ENCODE data around the gene NKAIN1. TPM values are rescaled to one million over a fixed set of nuclear protein-coding genes. Genes with fewer than 3 reads are reported as not detected.

Gene NKAIN1
- total and polyA plus RNA-seq, 4 experiments from 2014 or later, result not detected

DNA sequence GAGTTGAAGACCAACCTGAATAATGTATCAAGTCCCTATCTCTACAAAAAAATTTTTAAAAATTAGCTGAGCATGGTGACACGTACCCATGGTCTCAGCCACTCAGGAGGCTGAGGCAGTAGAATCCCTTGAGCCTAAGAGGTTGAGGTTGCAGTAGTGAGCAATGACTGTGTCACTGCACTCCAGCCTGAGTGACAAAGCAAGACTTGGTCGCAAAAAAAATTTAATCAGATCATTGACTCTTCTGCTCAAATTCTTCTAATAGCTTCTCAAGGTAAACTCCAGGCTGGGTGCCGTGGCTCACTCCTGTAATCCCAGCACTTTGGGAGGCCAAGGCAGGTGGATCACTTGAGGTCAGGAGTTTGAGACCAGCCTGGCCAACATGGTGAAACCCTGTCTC lies 88.3 kb downstream of the NKAIN1 start:
- H3K9me3 Mint-ChIP-seq, result no peaks in the 10 kb centered on the region
- H3K4me1 Mint-ChIP-seq, result peaks cover 9 to 13% (median 12%) of the 10 kb centered on the region in 4 donors
- POLR2A ChIA-PET (ENCODE audit: partially characterized antibody), result no interaction called here
- H3K4me3 Mint-ChIP-seq, result no peak overlapping the region
- DNase-seq, result no peak
- no peaks in the 10 kb centered on the region for H3K27me3 Mint-ChIP-seq
- Histone ChIP-seq H3K4me1 (ENCODE audit: insufficient read depth, low read length) (peaks cover 10% of the 10 kb centered on the region), H3K27ac (ENCODE audit: low read depth, low read length) (no peak overlapping the region), H3K4me3 (ENCODE audit: low read length in 2 of 2) (no peak overlapping the region), H3K27me3 (ENCODE audit: insufficient read depth, low read length) (no peaks in the 10 kb centered on the region), H3K9me3 (ENCODE audit: control insufficient read depth in 1 of 2, low read length in 2 of 2) (no peaks in the 10 kb centered on the region), H3K36me3 (ENCODE audit: insufficient read depth, low read length) (no peaks in the 10 kb centered on the region)
- no peaks in the 10 kb centered on the region for H3K36me3 Mint-ChIP-seq
- no peak overlapping the region for H3K27ac Mint-ChIP-seq
- CTCF ChIA-PET (ENCODE audit: partially characterized antibody), result interaction anchor here (3.7 kb wide), 1 partner anchor 11 kb away, joined by 36 read pairs; no protein-coding TSS in a partner anchor
- intact Hi-C loops (cut with micrococcal nuclease), result no loop called here

DNA sequence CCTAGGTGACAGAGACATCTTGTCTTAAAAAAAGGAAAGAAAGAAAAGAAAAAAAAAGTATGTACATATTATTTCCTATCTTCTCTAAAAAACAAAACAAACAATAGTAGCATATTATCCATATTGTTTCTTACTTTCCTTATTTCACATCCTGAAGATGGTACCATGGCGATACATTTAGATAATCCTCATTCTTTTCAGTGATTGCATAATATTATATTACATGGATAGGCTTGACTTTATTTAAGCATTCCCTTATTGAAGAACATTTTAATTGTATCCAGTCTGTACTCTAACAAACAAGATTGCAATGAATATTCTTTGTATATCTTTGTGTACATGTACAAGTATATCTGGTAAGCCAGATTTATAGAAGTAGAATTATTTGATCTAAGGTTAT lies 91.3 kb downstream of the NKAIN1 start:
- Histone ChIP-seq H3K9me3 (ENCODE audit: control insufficient read depth in 1 of 2, low read length in 2 of 2) (no peaks in the 10 kb centered on the region), H3K4me1 (ENCODE audit: insufficient read depth, low read length) (no peaks in the 10 kb centered on the region), H3K27me3 (ENCODE audit: insufficient read depth, low read length) (no peaks in the 10 kb centered on the region), H3K36me3 (ENCODE audit: insufficient read depth, low read length) (no peaks in the 10 kb centered on the region), H3K4me3 (ENCODE audit: low read length in 2 of 2) (no peak overlapping the region), H3K27ac (ENCODE audit: low read depth, low read length) (no peak overlapping the region)
- no peak for DNase-seq
- POLR2A ChIA-PET (ENCODE audit: partially characterized antibody), result no interaction called here
- intact Hi-C loops (cut with micrococcal nuclease), result no loop called here
- Mint-ChIP-seq H3K4me3 (no peak overlapping the region), H3K9me3 (no peaks in the 10 kb centered on the region), H3K27me3 (peaks cover 0 to 1% of the 10 kb centered on the region in 2 donors), H3K36me3 (no peaks in the 10 kb centered on the region), H3K4me1 (peaks cover 0 to 4% (median 1%) of the 10 kb centered on the region in 4 donors), H3K27ac (no peak overlapping the region)
- CTCF ChIA-PET (ENCODE audit: partially characterized antibody), result interaction anchor here (0.7 to 1.8 kb wide), 2 partner anchors 13 to 21 kb away, joined by 3 to 5 read pairs; no protein-coding TSS in a partner anchor

DNA sequence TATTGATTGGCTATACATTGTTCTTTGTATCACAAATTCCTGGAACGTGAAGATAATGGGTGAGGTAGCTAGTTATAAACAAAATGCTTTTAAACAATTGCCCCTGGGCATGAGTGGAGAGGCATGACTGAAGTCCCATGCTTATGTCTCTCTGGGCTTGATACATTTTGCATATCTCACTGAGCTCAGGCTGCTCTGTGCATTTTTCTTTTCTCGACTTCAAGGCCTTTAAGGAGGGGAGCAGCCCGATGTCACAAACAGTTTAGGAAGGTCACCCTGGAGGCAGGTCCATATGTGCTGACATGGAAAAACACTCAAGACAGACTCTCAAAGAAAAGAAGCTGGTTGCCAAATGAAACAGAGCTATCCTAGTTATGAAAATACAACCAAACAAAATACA lies 94.0 kb downstream of the NKAIN1 start:
- no peaks in the 10 kb centered on the region for H3K27me3 ChIP-seq (ENCODE audit: insufficient read depth, low read length)
- H3K27ac ChIP-seq (ENCODE audit: low read depth, low read length), result no peak overlapping the region
- H3K9me3 ChIP-seq (ENCODE audit: control insufficient read depth in 1 of 2, low read length in 2 of 2), result no peaks in the 10 kb centered on the region
- peaks cover 0 to 1% of the 10 kb centered on the region in 2 donors for H3K27me3 Mint-ChIP-seq
- intact Hi-C loops (cut with micrococcal nuclease), result no loop called here
- no peak overlapping the region for H3K4me3 ChIP-seq (ENCODE audit: low read length in 2 of 2)
- no peaks in the 10 kb centered on the region for H3K9me3 Mint-ChIP-seq
- no peak overlapping the region for H3K4me3 Mint-ChIP-seq
- no peaks in the 10 kb centered on the region for H3K4me1 ChIP-seq (ENCODE audit: insufficient read depth, low read length)
- no peaks in the 10 kb centered on the region for H3K36me3 Mint-ChIP-seq
- CTCF ChIA-PET (ENCODE audit: partially characterized antibody), result interaction anchor here (0.8 to 0.9 kb wide), 2 partner anchors 16 to 275 kb away, joined by 3 to 4 read pairs; no protein-coding TSS in a partner anchor
- H3K27ac Mint-ChIP-seq, result no peak overlapping the region
- POLR2A ChIA-PET (ENCODE audit: partially characterized antibody), result no interaction called here
- DNase-seq, result no peak
- H3K4me1 Mint-ChIP-seq, result no peaks in the 10 kb centered on the region
- H3K36me3 ChIP-seq (ENCODE audit: insufficient read depth, low read length), result no peaks in the 10 kb centered on the region

DNA sequence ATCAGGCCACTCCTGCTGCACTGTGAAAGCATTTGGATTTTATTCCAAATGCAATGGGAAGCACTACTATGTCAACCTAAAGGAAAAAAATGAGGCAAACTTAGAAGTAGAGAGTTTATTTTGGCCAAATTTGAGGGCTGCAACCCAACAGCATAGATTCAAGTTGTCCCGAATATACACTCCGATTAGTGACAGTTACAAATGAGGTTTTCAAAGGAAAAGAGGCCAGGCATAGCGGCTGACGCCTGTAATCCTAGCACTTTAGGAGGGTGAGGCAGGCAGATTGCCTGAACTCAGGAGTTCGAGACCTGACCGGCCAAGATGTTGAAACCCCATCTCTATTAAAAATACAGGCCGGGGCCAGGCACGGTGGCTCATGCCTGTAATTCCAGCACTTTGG lies 95.2 kb downstream of the NKAIN1 start:
- H3K4me3 Mint-ChIP-seq, result no peak overlapping the region
- Histone ChIP-seq H3K4me1 (ENCODE audit: insufficient read depth, low read length) (no peaks in the 10 kb centered on the region), H3K27me3 (ENCODE audit: insufficient read depth, low read length) (no peaks in the 10 kb centered on the region), H3K27ac (ENCODE audit: low read depth, low read length) (no peak overlapping the region), H3K9me3 (ENCODE audit: control insufficient read depth in 1 of 2, low read length in 2 of 2) (no peaks in the 10 kb centered on the region), H3K36me3 (ENCODE audit: insufficient read depth, low read length) (no peaks in the 10 kb centered on the region), H3K4me3 (ENCODE audit: low read length in 2 of 2) (no peak overlapping the region)
- DNase-seq, result no peak
- no peaks in the 10 kb centered on the region for H3K4me1 Mint-ChIP-seq
- H3K9me3 Mint-ChIP-seq, result no peaks in the 10 kb centered on the region
- intact Hi-C loops (cut with micrococcal nuclease), result no loop called here
- peaks cover 0 to 1% of the 10 kb centered on the region in 2 donors for H3K27me3 Mint-ChIP-seq
- POLR2A ChIA-PET (ENCODE audit: partially characterized antibody), result no interaction called here
- H3K27ac Mint-ChIP-seq, result no peak overlapping the region
- CTCF ChIA-PET (ENCODE audit: partially characterized antibody), result no interaction called here
- no peaks in the 10 kb centered on the region for H3K36me3 Mint-ChIP-seq

DNA sequence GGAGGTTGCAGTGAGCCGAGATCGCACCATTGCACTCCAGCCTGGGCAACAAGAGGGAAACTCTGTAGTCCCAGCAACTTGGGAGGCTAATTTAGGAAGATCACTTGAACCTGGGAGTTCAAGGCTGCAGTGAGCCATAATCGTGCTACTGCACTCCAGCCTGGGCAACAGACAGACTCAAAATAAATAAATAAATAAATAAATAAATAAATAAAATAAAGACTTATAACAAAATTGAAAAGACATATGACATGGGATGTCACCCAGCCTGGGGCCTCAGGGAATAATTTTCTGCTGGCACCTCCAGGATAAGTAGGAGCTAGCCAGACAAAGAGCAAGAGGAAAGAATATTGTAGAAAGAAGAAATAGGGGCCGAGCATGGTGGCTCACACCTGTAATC lies 96.2 kb downstream of the NKAIN1 start:
- intact Hi-C loops (cut with micrococcal nuclease), result no loop called here
- CTCF ChIA-PET (ENCODE audit: partially characterized antibody), result no interaction called here
- Mint-ChIP-seq H3K27ac (no peak overlapping the region), H3K9me3 (no peaks in the 10 kb centered on the region), H3K4me1 (no peaks in the 10 kb centered on the region), H3K4me3 (no peak overlapping the region), H3K36me3 (no peaks in the 10 kb centered on the region), H3K27me3 (peaks cover 0 to 1% of the 10 kb centered on the region in 2 donors)
- Histone ChIP-seq H3K4me3 (ENCODE audit: low read length in 2 of 2) (no peak overlapping the region), H3K36me3 (ENCODE audit: insufficient read depth, low read length) (no peaks in the 10 kb centered on the region), H3K4me1 (ENCODE audit: insufficient read depth, low read length) (no peaks in the 10 kb centered on the region), H3K9me3 (ENCODE audit: control insufficient read depth in 1 of 2, low read length in 2 of 2) (no peaks in the 10 kb centered on the region), H3K27me3 (ENCODE audit: insufficient read depth, low read length) (no peaks in the 10 kb centered on the region), H3K27ac (ENCODE audit: low read depth, low read length) (no peak overlapping the region)
- no peak for DNase-seq
- POLR2A ChIA-PET (ENCODE audit: partially characterized antibody), result no interaction called here

DNA sequence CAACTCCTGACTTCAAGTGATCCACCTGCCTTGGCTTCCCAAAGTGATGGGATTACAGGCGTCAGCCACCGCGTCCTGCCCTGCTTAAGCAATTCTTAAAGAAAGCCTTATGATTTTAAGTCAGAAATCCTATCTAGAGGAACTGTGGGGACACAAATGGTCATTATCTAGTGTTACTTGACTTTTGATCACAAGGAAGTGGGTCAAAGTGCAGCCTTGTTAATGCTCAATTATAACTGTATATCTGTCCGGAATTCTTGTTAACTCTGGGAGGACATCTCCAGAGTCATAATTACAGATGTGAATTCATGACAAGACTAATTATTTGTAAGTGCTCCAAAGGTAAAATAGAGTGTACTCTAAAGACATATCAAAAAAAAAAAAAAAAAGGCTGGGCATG lies 97.3 kb downstream of the NKAIN1 start:
- no peak overlapping the region for H3K4me3 ChIP-seq (ENCODE audit: low read length in 2 of 2)
- H3K4me1 ChIP-seq (ENCODE audit: insufficient read depth, low read length), result no peaks in the 10 kb centered on the region
- Mint-ChIP-seq H3K9me3 (no peaks in the 10 kb centered on the region), H3K27me3 (peaks cover 0 to 1% of the 10 kb centered on the region in 2 donors), H3K4me1 (no peaks in the 10 kb centered on the region), H3K27ac (no peak overlapping the region), H3K4me3 (no peak overlapping the region), H3K36me3 (no peaks in the 10 kb centered on the region)
- ChIA-PET POLR2A (ENCODE audit: partially characterized antibody) (no interaction called here), CTCF (ENCODE audit: partially characterized antibody) (no interaction called here)
- H3K27me3 ChIP-seq (ENCODE audit: insufficient read depth, low read length), result no peaks in the 10 kb centered on the region
- H3K27ac ChIP-seq (ENCODE audit: low read depth, low read length), result no peak overlapping the region
- no peak for DNase-seq
- intact Hi-C loops (cut with micrococcal nuclease), result no loop called here
- H3K36me3 ChIP-seq (ENCODE audit: insufficient read depth, low read length), result no peaks in the 10 kb centered on the region
- no peaks in the 10 kb centered on the region for H3K9me3 ChIP-seq (ENCODE audit: control insufficient read depth in 1 of 2, low read length in 2 of 2)

DNA sequence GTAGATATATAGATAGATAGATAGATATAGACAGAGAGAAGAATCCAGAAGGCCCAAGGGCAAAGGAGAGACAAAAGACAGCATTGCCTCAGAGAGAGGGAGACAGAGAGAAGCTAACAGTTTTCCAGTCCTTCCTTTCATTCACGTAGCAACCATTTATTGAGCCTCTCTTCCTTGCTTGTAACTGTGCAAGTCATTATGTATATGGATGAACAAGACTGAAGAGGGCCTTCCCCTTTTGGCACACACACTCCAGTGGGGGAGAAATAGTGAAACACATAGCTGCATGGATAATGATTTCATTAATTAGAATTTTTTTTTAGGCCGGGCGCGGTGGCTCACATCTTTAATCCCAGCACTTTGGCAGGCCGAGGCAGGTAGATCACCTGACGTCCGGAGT lies 99.4 kb downstream of the NKAIN1 start:
- H3K4me1 ChIP-seq (ENCODE audit: insufficient read depth, low read length), result no peaks in the 10 kb centered on the region
- Mint-ChIP-seq H3K36me3 (no peaks in the 10 kb centered on the region), H3K4me1 (no peaks in the 10 kb centered on the region), H3K27ac (no peak overlapping the region), H3K9me3 (no peaks in the 10 kb centered on the region), H3K27me3 (peaks cover 0 to 1% of the 10 kb centered on the region in 2 donors), H3K4me3 (no peak overlapping the region)
- no peaks in the 10 kb centered on the region for H3K27me3 ChIP-seq (ENCODE audit: insufficient read depth, low read length)
- intact Hi-C loops (cut with micrococcal nuclease), result no loop called here
- CTCF ChIA-PET (ENCODE audit: partially characterized antibody), result no interaction called here
- no peak overlapping the region for H3K4me3 ChIP-seq (ENCODE audit: low read length in 2 of 2)
- H3K36me3 ChIP-seq (ENCODE audit: insufficient read depth, low read length), result no peaks in the 10 kb centered on the region
- no peaks in the 10 kb centered on the region for H3K9me3 ChIP-seq (ENCODE audit: control insufficient read depth in 1 of 2, low read length in 2 of 2)
- H3K27ac ChIP-seq (ENCODE audit: low read depth, low read length), result no peak overlapping the region
- POLR2A ChIA-PET (ENCODE audit: partially characterized antibody), result no interaction called here
- DNase-seq, result no peak

Measured in CD4-positive, alpha-beta memory T cell (primary cell).